ENCODE measurements around the gene HDAC7.

GRCh38 chr12:47787596-47788319 is 31.9 kb downstream of the HDAC7 start:
- no peak for TF ChIP-seq EZH2 (IDR thresholded peaks at IDR 0.05; ENCODE audit: borderline replicate concordance, low read length)
- TF ChIP-seq, protein P1, sequence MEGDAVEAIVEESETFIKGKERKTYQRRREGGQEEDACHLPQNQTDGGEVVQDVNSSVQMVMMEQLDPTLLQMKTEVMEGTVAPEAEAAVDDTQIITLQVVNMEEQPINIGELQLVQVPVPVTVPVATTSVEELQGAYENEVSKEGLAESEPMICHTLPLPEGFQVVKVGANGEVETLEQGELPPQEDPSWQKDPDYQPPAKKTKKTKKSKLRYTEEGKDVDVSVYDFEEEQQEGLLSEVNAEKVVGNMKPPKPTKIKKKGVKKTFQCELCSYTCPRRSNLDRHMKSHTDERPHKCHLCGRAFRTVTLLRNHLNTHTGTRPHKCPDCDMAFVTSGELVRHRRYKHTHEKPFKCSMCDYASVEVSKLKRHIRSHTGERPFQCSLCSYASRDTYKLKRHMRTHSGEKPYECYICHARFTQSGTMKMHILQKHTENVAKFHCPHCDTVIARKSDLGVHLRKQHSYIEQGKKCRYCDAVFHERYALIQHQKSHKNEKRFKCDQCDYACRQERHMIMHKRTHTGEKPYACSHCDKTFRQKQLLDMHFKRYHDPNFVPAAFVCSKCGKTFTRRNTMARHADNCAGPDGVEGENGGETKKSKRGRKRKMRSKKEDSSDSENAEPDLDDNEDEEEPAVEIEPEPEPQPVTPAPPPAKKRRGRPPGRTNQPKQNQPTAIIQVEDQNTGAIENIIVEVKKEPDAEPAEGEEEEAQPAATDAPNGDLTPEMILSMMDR (conservative IDR thresholded peaks at IDR 0.05 in 1 of 2, IDR thresholded peaks at IDR 0.05 in 1 of 2; ENCODE audit: extremely low read depth in 1 of 2, insufficient read depth in 1 of 2, low read depth in 1 of 2, low read length in 2 of 2) = no peak

Measured in mammary epithelial cell (primary cell).